Measurements from ENCODE around the gene B4GALT2. TPM values are rescaled to one million over a fixed set of nuclear protein-coding genes. Genes with fewer than 3 reads are reported as not detected.

The B4GALT2 gene
- total RNA-seq, 2 donors from 2014 or later = 62.7 to 72.7 TPM

GRCh38 chr1:43973981-43974442 lies 5.0 kb upstream of the B4GALT2 start:
- 43 to 47% methylated on average over 9 of the region's 9 CpGs for WGBS, 2 experiments (ENCODE audit: insufficient coverage in 1 of 2, insufficient read length in 1 of 2)
- H3K27ac ChIP-seq (ENCODE audit: low read depth, low read length) = no peak overlapping the region
- peaks cover 35% of the 10 kb centered on the region for H3K36me3 Mint-ChIP-seq (ENCODE audit: low read depth)

GRCh38 chr1:43974443-43975248 lies 4.4 kb upstream of the B4GALT2 start, which contains the start of gene ATP6V0B:
Gene ATP6V0B (plus strand): TSS chr1:43974960. CDS start chr1:43975041, 81 bp downstream.
- H3K4me3 ChIP-seq (ENCODE audit: low read length) = peak within 1 kb of the TSS; percentile 90
- Mint-ChIP-seq H3K27ac (peak within 1 kb of the TSS; percentile 93), H3K9me3 (no peaks in the 10 kb centered on the region), H3K4me3 (peak within 1 kb of the TSS; percentile 72), H3K27me3 (ENCODE audit: insufficient read depth) (no peaks in the 10 kb centered on the region), H3K4me1 (peaks cover 22% of the 10 kb centered on the region), H3K36me3 (ENCODE audit: low read depth) (peaks cover 35% of the 10 kb centered on the region)
- H3K27me3 ChIP-seq (ENCODE audit: control insufficient read depth, insufficient read depth, low read length, poor library complexity, severe bottlenecking) = no peaks in the 10 kb centered on the region
- peak within 1 kb of the TSS; percentile 81 for H3K9ac ChIP-seq (ENCODE audit: extremely low read depth, low read length, poor library complexity, severe bottlenecking)
- peaks cover 39% of the 10 kb centered on the region for H3K36me3 ChIP-seq (ENCODE audit: control insufficient read depth, insufficient read depth, low read length)
- TF ChIP-seq CTCF (conservative IDR thresholded peaks at IDR 0.05) = peak; percentile 44
- peak within 1 kb of the TSS; percentile 26 for H3K27ac ChIP-seq (ENCODE audit: low read depth, low read length)
- H3K9me3 ChIP-seq (ENCODE audit: control insufficient read depth, low read length) = no peaks in the 10 kb centered on the region
- DNase-seq = peak; percentile 99
- WGBS, 2 experiments (ENCODE audit: insufficient coverage in 1 of 2, insufficient read length in 1 of 2) = 0% methylated on average over 34 to 93 of the region's 93 CpGs
- H3K4me1 ChIP-seq (ENCODE audit: control insufficient read depth, insufficient read depth, low read length) = peaks cover 3% of the 10 kb centered on the region

More at GRCh38 chr1:43973981-43974442, 5.0 kb upstream of the B4GALT2 start:
- H3K27ac Mint-ChIP-seq = peak overlapping the region; percentile 93
- H3K4me3 Mint-ChIP-seq = peak overlapping the region; percentile 72
- DNase-seq = no peak
- Histone ChIP-seq H3K9ac (ENCODE audit: extremely low read depth, low read length, poor library complexity, severe bottlenecking) (peak overlapping the region; percentile 29), H3K9me3 (ENCODE audit: control insufficient read depth, low read length) (no peaks in the 10 kb centered on the region), H3K36me3 (ENCODE audit: control insufficient read depth, insufficient read depth, low read length) (peaks cover 39% of the 10 kb centered on the region), H3K4me3 (ENCODE audit: low read length) (peak overlapping the region; percentile 90), H3K4me1 (ENCODE audit: control insufficient read depth, insufficient read depth, low read length) (peaks cover 3% of the 10 kb centered on the region), H3K27me3 (ENCODE audit: control insufficient read depth, insufficient read depth, low read length, poor library complexity, severe bottlenecking) (no peaks in the 10 kb centered on the region)
- H3K4me1 Mint-ChIP-seq = peaks cover 22% of the 10 kb centered on the region
- H3K27me3 Mint-ChIP-seq (ENCODE audit: insufficient read depth) = no peaks in the 10 kb centered on the region
- no peak for TF ChIP-seq CTCF (conservative IDR thresholded peaks at IDR 0.05)
- no peaks in the 10 kb centered on the region for H3K9me3 Mint-ChIP-seq

- Histone ChIP-seq H3K9ac (ENCODE audit: extremely low read depth, low read length, poor library complexity, severe bottlenecking) (peak overlapping the region; percentile 81), H3K4me1 (ENCODE audit: control insufficient read depth, insufficient read depth, low read length) (peaks cover 6% of the 10 kb centered on the region), H3K27ac (ENCODE audit: low read depth, low read length) (peak overlapping the region; percentile 26), H3K9me3 (ENCODE audit: control insufficient read depth, low read length) (no peaks in the 10 kb centered on the region), H3K27me3 (ENCODE audit: control insufficient read depth, insufficient read depth, low read length, poor library complexity, severe bottlenecking) (no peaks in the 10 kb centered on the region), H3K4me3 (ENCODE audit: low read length) (peak overlapping the region; percentile 90), H3K36me3 (ENCODE audit: control insufficient read depth, insufficient read depth, low read length) (peaks cover 39% of the 10 kb centered on the region)
- Mint-ChIP-seq H3K4me1 (peaks cover 25% of the 10 kb centered on the region), H3K27me3 (ENCODE audit: insufficient read depth) (no peaks in the 10 kb centered on the region), H3K9me3 (no peaks in the 10 kb centered on the region), H3K36me3 (ENCODE audit: low read depth) (peaks cover 35% of the 10 kb centered on the region), H3K4me3 (peak overlapping the region; percentile 72), H3K27ac (peak overlapping the region; percentile 93)
- WGBS, 2 experiments (ENCODE audit: insufficient coverage in 1 of 2, insufficient read length in 1 of 2) = 2 to 3% methylated on average over 8 to 33 of the region's 34 CpGs
- DNase-seq = peak; percentile 70
- TF ChIP-seq CTCF (conservative IDR thresholded peaks at IDR 0.05) = no peak
Measured at GRCh38 chr1:43975249-43975961, 3.6 kb upstream of the B4GALT2 start.

Data from endodermal cell (in vitro differentiated cells).